ENCODE data around the gene YWHAQ.
"Not testable (repeated sequence)": the region's sequence is repeated elsewhere in the genome, so short reads cannot be mapped to it uniquely, and the experiment has no call there.

The YWHAQ gene

DNA sequence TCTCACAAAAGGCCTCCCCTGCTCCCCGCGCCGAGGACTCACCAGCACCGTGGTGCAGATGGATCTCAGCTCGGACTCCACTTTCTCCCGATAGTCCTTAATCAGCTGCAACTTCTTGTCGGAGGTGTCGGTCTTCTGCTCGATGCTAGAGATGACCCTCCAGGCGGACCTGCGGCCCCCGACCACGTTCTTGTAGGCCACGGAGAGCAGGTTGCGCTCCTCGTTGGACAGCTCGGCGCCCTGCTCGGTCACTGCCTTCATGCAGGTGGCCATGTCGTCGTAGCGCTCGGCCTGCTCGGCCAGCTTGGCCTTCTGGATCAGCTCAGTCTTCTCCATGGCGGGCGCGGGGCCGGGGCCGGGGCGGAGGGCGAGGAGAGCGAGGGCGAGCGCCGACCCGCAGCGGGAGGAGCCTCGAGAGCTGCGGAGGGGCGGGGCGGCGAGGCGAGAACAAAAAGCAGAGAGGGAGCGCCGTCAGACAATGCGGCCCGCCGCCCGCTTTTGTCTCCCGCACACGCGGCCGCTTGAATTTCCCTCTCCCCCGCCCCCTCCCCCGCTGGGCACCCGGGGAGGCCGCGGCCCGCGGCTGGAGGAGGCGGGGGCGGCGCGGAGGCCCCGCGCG, 571 bp downstream of the YWHAQ start:
- DNase-seq = peak; percentile 70

DNA sequence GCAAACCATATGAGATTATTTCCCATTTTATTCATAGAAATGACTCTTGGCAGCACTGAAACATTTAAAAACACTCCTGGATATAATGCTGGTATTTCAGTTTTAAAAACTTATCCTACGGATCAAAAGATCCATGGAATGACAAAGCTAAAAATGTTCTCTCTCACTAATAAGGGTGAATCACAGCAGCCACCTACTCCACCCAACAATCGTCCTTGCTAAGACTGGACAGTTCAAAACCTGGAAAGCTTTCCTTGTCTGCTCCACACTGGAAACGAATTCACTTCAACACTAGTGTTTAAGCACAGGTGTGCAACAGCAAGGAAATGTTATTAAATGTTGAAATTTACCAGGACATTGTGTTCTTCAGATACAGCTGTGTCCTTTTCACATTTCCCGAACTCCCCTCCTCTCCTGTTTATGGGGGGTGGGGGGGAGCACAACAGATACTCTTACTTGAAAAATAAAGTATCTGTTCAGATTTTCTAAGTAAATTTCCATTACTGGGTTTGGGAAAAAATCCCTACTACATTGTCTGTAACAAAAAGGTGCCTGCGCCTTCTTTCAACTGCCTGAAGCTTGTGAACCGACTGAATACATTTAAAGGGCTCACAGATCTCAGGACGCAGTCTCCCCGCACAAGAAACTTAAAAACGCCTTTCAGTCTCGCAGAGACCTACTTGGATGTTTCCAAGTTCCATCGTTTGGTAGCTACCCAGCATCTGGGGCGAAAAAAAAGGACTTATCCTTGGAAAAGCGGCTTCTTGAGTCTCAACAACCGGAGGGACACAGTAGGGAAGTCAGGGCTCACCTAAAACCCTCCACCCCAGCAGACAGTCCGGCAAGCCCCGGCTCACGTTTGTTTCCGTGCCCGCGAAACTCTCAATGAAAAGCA, 1.3 kb downstream of the YWHAQ start:
- DNase-seq = no peak

DNA sequence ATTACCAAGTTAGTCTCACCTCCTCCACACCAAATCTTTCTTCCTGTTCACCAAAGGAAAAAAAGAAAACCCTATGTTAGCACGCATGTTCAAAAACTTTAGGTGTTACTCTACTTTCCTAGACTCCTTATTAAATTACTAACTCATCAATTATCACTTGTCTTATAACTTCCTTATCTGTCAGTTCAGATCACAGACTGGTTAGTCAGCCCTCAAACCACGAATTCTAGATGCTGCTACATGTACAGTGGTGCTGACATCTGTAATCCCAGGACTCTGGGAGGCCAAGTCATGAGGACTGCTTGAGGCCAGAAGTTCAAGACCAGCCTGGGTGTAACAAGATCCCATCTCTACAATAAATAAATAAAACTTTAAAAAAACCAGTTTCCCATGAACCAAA, 3.5 kb downstream of the YWHAQ start:
- DNase-seq = no peak

DNA sequence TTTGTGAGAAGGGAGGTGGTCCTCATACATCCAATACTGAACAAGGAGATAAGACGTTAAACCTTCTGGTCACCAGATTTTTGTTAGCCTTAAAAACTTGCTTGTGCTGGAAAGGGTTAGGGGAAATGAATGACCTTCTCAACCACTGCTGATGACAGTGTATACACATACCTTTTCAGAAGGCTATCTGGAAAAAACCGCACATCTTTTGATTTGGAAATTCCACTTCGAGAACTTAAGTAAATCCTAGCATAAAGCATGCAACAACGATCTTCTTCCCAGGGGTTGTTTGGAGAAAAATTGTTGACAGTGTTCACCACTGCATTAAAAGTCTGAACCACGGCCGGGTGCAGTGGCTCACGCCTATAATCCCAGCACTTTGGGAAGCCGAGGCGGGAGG, 7.6 kb downstream of the YWHAQ start:
- DNase-seq = no peak

DNA sequence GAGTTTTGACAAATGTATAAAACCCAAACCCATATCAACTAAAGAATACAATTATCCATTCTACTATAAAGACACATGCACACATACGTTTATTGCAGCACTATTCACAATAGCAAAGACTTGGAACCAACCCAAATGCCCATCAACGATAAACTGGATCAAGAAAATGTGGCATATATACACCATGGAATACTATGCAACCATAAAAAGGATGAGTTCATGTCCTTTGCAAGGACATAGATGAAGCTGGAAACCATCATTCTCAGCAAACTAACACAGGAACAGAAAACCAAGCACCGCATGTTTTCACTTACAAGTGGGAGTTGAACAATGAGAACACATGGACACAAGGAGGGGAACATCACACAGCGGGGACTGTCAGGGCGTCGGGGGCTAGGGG, 9.1 kb downstream of the YWHAQ start:
- DNase-seq = not testable (repeated sequence)

DNA sequence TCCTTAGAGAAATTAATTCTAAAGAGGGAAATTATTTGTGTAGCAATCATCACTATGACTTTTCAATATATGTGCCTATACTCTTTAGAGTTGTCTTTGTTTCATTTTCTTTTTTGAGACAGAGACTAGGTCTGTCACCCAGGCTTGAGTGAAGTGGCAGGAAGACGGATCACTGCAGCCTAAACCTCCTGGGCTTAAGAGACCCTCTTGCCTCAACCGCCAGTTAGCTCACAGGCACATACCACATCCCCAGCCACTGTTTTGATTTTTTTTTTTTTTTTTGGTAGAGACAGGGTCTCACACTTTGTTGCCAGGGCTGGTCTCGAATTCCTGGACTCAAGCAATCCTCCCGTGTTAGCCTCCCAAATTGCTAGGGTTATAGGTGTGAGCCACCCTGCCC, 12.4 kb downstream of the YWHAQ start:
- no peak for DNase-seq

DNA sequence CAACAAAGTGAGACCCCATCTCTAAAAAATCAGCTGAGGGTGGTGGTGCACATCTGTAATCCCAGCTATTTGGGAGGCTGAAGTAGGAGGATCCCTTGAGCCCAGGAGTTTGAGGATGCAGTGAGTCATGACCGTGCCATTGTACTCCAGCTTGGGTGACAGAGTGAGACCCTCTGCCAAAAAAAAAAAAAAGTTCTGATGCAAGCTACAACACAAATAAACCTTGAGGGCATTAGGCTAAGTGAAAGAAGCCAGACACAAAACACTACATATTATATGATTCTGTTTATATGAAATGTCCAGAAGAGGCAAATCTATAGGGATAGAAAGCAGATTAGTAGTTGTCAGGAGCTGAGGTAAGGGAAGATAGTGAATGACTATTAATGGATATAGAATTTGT, 13.0 kb downstream of the YWHAQ start:
- no peak for DNase-seq

DNA sequence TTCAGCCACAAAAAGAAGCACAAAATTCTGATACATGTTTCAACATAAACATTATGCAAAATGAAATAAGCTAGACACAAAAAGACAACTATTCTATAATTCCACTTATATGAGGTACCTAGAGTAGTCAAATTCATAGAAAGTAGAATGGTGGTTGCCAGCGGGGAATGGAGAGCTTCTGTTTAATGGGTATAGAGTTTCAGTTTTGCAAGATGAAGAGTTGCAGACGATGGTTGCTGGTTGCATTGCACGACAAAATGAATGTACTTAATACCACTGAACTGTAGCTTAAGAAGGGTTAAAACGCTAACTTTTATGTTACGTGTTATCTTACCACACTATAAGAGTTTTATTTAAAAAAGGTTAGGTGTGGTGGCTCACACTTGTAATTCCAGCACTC, 13.5 kb downstream of the YWHAQ start:
- no peak for DNase-seq

DNA sequence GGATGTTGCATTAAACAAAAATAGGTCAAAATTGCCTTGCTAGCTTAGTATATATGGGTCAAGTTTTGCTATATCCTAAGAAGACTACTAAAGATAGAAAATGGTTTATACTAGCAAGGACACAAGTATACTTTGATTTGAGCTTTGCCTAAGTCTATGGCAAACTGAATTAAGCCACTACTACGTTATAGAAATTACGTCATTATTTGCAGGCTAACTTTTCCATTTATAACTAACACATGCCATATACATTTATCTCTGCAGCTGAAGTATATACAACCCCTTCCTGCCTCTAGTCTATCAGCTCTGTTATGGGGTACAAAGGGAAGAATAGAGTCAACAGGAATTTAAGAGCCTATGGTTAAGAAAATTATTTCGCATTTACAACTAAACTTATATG, 16.2 kb downstream of the YWHAQ start:
- DNase-seq = no peak

DNA sequence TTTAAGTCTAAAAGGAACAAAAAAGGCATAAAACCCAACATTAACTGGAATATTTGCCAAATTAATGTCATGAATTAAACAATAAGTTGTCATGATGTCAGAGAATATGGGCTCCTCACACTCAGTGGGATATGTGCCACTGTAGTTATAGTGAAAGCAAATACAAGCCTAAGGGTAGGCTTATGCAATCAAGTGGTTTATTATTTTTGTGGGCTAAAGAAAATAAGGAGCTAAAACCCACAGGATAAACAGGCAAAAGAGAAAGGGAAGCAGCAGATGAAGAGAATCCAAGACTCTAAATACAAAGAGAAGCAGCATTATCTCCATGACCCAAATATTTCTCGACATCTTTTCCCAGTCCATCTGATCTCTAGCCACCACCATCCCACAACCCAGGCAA, 17.5 kb downstream of the YWHAQ start:
- DNase-seq = no peak

DNA sequence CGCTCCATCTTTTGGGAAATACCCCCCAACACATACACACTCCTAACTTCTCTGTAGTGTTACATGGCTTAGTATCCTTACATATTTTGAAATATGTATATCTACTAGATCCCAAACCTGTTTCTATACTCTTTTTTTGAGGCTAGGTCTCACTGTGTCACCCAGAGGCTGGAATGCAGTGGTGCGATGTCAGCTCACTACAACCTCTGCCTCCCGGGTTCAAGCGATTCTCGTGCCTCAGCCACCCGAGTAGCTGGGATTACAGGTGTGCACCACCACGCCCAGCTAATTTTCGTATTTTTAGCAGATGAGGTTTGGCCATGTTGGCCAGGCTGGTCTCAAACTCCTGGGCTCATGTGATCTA, 19.3 kb downstream of the YWHAQ start:
- DNase-seq = not testable (repeated sequence)

DNA sequence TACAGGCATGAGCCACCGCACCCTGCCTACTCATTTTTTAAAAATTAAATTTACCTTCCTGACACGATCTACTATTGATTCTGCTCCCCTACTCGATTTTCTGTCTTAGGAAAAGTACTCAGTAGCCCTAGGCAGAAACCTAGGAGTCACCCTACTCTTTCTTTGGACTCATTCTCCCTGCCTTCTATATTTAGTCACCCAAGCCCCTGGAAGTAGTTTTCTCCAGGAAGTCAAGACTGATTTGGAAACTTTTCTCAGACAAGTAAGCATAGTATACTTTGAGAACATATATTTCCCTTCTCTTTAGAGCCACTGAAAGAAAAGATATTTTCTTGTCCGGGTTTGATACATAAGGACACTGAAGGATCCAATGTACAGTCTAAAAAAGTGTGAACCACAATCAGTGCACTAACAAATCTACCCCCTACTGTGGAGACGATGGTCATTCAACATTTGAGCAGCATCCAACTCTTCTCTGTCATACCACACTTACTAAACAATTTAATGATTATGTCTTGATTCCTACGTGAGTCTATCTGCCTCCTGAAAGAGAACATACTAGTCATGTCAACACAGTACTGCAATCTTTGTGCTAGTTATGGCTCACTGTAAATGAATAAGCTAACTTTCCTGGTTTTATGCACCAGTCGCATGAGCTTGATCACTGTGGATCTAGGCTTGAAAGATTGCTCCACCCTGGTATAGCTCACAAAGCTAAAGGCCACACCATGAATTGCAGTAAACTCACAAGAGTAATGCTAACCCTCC, 19.8 kb downstream of the YWHAQ start:
- no peak for DNase-seq

DNA sequence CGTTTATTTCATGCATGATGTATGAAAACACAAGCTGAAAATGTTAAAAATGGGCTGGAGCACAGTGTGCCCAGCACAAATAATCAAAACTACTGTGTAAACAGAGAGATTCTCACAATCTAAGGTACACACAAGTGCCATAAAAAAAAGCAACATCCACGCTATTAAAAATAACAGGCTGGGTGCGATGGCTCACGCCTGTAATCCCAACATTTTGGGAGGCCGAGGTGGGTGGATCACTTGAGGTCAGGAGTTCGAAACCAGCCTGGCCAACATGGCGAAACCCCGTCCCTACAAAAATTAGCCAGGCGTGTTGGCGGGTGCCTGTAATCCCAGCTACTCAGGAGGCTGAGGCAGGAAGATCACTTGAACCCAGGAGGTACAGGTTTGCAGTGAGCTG, 22.3 kb downstream of the YWHAQ start:
- DNase-seq = not testable (repeated sequence)

DNA sequence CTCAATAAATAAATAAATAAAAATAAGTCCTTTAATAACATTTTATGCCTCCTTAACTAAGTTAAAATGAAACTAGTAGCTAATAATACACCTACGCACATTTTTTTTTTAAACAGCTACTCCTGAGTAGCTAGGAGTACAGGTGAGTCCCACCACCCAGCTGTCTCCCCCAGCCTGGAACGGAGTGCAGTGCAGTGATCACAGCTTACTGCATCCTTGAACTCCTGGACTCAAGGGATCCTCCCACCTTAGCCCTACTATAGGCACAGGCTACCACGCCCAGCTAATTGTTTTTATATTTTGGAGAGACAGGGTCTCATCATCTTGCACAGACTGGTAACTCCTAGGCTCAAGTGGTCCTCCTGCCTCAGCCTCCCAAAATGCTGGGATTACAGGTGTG, 28.4 kb downstream of the YWHAQ start:
- no peak for DNase-seq

DNA sequence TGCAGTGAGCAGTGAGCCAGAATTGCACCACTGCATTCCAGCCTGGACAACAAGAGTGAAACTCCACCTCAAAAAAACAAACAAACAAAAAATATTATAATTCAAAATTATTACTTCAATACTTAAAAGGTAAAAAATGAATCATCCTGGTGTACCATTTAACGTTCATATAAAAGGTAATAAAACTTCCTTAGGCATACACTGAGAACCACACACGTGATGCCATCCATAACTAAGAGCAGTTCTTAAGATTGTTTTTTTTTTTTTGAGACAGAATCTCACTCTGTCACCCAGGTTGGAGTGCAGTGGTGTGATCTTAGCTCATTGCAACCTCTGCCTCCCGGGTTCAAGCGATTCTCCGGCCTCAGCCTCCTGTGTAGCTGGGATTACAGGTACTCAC, 29.4 kb downstream of the YWHAQ start:
- DNase-seq = no peak

DNA sequence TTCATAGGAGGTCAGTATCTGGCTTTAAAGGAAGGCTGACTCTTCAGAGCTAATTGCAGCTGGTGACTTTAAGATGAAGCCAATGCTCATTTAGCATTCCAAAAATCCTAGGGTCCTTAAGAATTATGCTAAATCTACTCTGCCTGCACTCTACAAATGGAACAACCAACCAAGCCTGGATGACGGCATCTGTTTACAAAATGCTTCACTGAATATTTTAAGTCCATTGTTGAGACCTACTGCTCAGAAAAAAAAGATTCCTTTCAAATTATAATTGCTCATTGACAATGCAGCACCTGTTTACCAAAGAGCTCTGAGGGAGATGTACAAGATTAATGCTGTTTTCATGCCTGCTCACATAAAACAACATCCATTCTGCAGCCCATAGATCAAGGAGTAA, 31.4 kb downstream of the YWHAQ start:
- DNase-seq = no peak

DNA sequence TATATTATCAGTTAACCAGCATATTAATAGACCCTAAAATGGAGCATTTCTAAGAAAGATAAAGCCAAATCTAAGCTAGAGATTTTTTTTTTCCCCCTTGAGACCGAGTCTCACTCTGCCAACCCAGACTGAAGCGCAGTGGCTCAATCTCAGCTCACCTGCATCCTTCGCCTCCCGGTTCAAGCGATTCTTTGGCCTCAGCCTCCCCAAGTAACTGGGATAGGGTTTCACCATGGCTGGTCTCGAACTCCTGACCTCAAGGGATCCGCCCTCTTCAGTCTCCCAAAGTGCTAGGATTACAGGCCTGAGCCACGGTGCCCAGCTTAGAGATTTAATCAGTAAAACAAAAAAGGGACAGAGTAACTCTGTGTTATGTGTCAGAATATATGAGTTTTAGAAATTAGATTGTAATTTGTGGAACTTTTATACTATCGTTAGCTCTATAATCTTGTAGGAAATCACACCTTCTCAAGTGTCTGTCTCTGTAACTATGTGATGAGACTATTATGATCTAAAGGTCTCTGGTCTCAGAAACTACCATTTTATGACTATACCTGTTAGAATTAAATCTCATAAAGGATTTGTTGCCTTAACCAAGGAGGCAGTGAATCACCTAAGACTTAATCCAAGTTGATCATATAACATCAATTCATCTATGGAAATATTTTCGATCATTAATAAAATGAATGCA, 34.0 kb downstream of the YWHAQ start:
- no peak for DNase-seq

DNA sequence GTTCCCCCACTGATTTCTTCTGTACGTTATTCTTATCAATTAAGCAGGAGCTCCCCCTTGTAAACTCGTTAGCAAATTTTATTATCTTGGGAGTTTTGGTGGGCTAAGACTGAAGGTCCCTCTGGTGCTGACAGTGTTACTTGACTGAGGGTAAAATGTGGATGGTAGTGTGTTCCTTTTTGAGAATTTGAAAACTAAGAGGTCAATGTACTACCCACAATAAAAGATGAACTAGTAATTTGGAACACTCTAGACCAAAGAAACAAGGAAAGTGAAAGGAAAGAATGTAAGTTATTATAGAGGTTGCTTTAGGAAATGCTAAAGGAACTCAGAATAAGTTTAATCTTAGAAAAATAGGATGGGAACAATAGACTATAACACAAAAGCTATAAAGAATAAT, 35.1 kb downstream of the YWHAQ start:
- no peak for DNase-seq

DNA sequence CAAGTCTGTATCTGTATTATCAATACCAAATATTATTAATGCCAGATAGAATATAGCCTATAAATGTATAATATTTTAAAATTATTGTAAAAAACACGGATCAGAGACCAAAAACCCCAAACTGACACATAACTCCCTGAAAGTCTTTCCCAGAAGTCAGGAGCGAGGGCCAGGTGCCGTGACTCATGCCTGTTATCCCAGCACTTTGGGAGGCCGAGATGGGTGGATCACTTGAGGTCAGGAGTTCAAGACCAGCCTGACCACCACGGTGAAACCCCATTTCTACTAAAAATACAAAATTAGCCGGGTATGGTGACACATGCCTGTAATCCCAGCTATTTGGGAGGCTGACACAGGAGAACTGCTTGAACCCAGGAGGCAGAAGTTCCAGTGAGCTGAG, 35.5 kb downstream of the YWHAQ start:
- not testable (repeated sequence) for DNase-seq

DNA sequence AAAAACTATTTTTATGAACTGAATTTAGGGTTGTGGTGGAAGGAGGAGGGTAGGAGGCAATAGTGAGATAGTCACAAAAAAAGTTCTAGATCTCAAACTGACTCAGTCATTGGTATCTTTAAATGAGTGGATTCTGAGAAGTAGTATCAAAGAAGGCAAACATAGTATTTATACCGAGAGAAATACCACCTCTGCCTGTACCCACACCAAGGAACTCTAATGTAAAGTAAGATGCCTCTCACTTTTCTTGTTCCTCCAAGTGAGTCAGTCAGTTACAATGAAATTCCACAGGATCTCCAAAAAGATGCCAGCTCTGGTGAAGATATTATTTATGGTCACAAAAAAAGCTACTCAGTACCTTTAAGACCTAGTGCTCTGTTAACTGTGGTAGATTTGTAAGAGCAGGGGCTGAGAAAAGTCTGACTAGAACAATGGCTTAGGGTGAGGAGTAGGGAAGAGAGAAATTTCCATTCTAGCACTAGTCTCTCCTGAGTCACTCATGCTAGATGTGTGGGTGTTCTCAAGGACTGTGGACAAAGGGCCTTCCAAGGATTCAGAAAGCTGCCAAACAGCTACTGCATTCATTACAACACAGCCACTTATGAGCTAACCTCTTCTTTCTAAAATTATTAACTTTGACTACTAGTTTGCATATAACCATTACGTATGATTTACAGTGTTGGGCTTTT, 36.3 kb downstream of the YWHAQ start:
- DNase-seq = no peak

DNA sequence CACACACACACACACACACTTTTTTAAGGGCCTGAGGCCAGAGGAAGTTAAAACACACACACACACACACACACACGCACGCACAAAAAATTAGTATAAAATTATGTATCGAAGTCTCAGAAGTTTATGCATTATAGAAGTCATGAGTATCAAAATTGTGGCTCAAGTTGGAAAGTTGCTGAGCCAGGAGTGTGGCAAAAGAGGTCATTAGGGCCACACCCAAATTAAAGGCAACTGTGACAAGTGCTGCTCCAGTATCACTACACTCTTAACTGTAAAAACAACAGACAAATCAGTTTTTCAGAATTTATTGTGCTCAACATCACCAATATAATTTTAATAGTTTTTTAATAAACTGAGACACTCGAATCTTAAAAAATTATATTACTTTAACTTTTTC, 36.9 kb downstream of the YWHAQ start:
- no peak for DNase-seq

DNA sequence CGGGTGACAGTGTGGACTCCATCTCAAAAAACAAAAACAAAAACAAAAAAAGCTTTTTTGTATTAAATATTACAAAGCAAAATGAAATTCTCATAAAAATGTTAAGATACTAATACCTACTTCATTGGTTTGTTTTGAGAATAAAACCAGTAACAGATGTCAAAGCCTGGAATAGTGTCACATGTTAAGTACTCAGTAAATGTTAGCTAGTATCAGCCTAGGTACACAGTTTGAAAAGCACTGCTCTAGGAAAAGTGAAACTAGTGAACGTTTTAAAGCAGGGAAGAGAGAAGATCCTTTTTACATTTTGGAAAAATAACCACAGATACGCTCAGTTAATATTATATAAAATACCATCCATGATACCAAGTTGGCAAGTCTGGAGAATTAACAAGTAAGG, 38.1 kb downstream of the YWHAQ start:
- DNase-seq = no peak

DNA sequence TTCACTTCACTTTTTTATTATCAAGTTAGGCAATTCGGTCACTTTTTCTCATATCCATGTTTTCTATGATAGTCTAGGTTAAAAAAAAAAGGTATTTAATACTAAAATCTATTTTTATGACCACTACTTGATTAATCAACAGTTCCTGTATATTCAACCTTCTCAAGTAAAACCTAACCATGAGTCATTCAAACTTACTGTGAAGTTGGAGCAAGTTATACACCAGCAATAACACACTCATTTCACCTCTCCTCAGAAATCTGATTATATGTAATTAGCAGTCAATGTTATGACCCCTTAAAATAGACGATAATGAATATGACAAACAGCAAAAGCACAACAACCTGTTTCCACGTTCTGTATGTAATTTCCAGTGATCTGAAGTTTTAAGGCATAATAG, 40.2 kb downstream of the YWHAQ start:
- DNase-seq = no peak

All from NCI-H1105 (cell line).